RWPE2 (cell line): ENCODE results near the gene ARID3C.

ENCODE experiments used
- ATAC-seq: fragments of 200-7000 bp; cut with Tn5 transposase; 3 replicates; pipeline ENCODE4 v1.9.1; 2021; ENCODE audit warnings: low read depth
- DNase-seq: peaks from one replicate; pipeline ENCODE4 v3.0.0-alpha.2; 2020; ENCODE audit warnings: low spot score
- H3K27ac ChIP-seq: fragments of 450-650 bp; 2 replicates; pipeline ENCODE4 v1.5.1; 2017; ENCODE audit warnings: mild to moderate bottlenecking; ENCODE audit not compliant: poor library complexity, severe bottlenecking
- H3K27me3 ChIP-seq: fragments of 250-450 bp; sonication (Bioruptor Pico); 2 replicates; pipeline ENCODE4 v1.5.1; 2021; ENCODE audit warnings: mild to moderate bottlenecking, moderate library complexity; ENCODE audit not compliant: insufficient read depth, poor library complexity, severe bottlenecking
- H3K36me3 ChIP-seq: fragments of 250-450 bp; sonication (Bioruptor Pico); 2 replicates; pipeline ENCODE4 v1.5.1; 2020; ENCODE audit warnings: low read depth, mild to moderate bottlenecking, moderate library complexity
- H3K4me1 ChIP-seq: fragments of 250-450 bp; sonication (Bioruptor Pico); 2 replicates; pipeline ENCODE4 v1.5.1; 2021; ENCODE audit warnings: mild to moderate bottlenecking, moderate library complexity; ENCODE audit not compliant: insufficient read depth, poor library complexity, severe bottlenecking
- H3K4me3 ChIP-seq: fragments of 250-450 bp; sonication (Bioruptor Pico); 2 replicates; pipeline ENCODE4 v1.5.1; 2021; ENCODE audit warnings: mild to moderate bottlenecking, moderate library complexity; ENCODE audit not compliant: severe bottlenecking
- H3K9me3 ChIP-seq: fragments of 250-450 bp; sonication (Bioruptor Pico); 2 replicates; pipeline ENCODE4 v1.5.1; 2021; ENCODE audit warnings: mild to moderate bottlenecking, moderate library complexity; ENCODE audit not compliant: severe bottlenecking
- TF ChIP-seq, protein P1 (sequence below): fragments of 450-650 bp; IDR thresholded peaks from one replicate; pipeline ENCODE4 v1.5.1; 2017; ENCODE audit warnings: mild to moderate bottlenecking, moderate library complexity; ENCODE audit not compliant: poor library complexity, severe bottlenecking

ARID3C gene

GRCh38 chr9:34664281-34665066, 35.6 kb upstream of the ARID3C start:
- DNase-seq = no peak
- TF ChIP-seq, protein P1, sequence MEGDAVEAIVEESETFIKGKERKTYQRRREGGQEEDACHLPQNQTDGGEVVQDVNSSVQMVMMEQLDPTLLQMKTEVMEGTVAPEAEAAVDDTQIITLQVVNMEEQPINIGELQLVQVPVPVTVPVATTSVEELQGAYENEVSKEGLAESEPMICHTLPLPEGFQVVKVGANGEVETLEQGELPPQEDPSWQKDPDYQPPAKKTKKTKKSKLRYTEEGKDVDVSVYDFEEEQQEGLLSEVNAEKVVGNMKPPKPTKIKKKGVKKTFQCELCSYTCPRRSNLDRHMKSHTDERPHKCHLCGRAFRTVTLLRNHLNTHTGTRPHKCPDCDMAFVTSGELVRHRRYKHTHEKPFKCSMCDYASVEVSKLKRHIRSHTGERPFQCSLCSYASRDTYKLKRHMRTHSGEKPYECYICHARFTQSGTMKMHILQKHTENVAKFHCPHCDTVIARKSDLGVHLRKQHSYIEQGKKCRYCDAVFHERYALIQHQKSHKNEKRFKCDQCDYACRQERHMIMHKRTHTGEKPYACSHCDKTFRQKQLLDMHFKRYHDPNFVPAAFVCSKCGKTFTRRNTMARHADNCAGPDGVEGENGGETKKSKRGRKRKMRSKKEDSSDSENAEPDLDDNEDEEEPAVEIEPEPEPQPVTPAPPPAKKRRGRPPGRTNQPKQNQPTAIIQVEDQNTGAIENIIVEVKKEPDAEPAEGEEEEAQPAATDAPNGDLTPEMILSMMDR = peak; percentile 45

DNA sequence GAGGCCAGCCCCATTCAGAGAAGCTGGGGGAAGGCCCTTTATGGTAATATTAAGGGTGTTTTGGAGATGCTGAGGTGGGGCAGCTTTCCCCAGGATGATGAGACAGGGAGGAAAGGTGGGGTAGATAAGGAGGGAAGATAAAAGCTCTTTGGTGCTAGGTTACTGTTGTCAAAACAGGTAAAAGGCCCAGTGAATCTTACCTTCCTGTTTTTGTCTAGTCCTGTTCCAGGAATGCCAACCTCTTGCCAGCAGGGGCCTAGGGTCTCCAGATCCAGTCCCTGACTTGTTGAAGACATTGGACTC, 34.4 kb upstream of the ARID3C start:
- ATAC-seq (no peak), DNase-seq (no peak)
- peaks cover 10% of the 10 kb centered on the region for H3K4me1 ChIP-seq
- H3K27ac ChIP-seq = peak overlapping the region; percentile 22
- TF ChIP-seq, protein P1 = no peak
- no peaks in the 10 kb centered on the region for H3K36me3 ChIP-seq
- H3K9me3 ChIP-seq = no peaks in the 10 kb centered on the region
- H3K4me3 ChIP-seq = no peak overlapping the region
- no peaks in the 10 kb centered on the region for H3K27me3 ChIP-seq

More at GRCh38 chr9:34664281-34665066, 35.6 kb upstream of the ARID3C start:
- Histone ChIP-seq H3K27ac (peak overlapping the region; percentile 78), H3K27me3 (no peaks in the 10 kb centered on the region), H3K36me3 (no peaks in the 10 kb centered on the region), H3K4me3 (peak overlapping the region; percentile 73), H3K4me1 (peaks cover 10% of the 10 kb centered on the region), H3K9me3 (no peaks in the 10 kb centered on the region)
- no peak; the same call in 2 of the 3 replicates for ATAC-seq

GRCh38 chr9:34662526-34663302, 33.8 kb upstream of the ARID3C start, which contains the start of gene CCL27:
Gene CCL27 (minus strand): TSS chr9:34662657. CDS start chr9:34662633, 24 bp downstream.
- Histone ChIP-seq H3K36me3 (no peaks in the 10 kb centered on the region), H3K27ac (peak within 1 kb of the TSS; percentile 22), H3K4me1 (peaks cover 10% of the 10 kb centered on the region), H3K27me3 (no peaks in the 10 kb centered on the region), H3K9me3 (no peaks in the 10 kb centered on the region), H3K4me3 (no peak within 1 kb of the TSS)
- TF ChIP-seq, protein P1 = no peak
- ATAC-seq = no peak
- DNase-seq = no peak

DNA sequence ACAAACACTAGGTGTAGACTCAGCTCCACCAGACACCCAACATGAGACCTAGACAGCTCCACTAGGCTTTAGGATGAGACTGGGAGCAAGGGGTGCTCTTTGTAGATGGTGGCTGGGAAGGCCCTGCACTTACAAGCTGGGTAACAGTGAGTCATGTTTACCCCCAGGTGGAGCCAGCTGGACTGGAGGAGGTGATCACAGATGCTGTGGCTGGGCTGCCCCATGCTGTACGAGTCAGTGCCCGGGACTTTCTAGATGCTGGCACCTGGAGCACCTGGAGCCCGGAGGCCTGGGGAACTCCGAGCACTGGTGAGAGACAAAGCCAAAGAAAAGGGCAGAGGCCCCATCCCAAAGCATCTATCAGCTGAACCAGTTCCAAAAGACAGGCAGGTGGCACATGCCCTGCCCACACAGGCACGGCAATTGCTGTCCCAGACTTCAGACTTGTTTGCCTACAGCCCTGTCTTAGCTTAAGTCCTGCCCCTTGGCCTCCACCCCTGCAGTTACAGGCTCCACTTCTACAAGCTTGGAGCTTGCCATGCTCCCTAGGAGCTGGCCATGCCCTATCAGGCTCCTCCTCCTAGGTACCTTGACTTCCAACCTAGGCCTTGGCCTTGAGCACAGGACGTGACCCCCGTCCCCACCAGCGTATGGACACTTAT, 30.9 kb upstream of the ARID3C start:
- TF ChIP-seq, protein P1 = no peak
- Histone ChIP-seq H3K9me3 (no peaks in the 10 kb centered on the region), H3K4me1 (peaks cover 10% of the 10 kb centered on the region), H3K27me3 (no peaks in the 10 kb centered on the region), H3K36me3 (no peaks in the 10 kb centered on the region), H3K27ac (no peak overlapping the region), H3K4me3 (no peak overlapping the region)
- DNase-seq (no peak), ATAC-seq (peak; percentile 49; the same call in 2 of the 3 replicates)
